ENCODE results near the gene PSORS1C1. TPM values are rescaled to one million over a fixed set of nuclear protein-coding genes. Genes with fewer than 3 reads are reported as not detected.

The PSORS1C1 gene
- total RNA-seq, 1 donor from 2014 or later: 0.93 TPM

GRCh38 chr6:31139599-31139998 is 25.0 kb downstream of the PSORS1C1 start:
- Mint-ChIP-seq H3K4me3 (no peak overlapping the region), H3K36me3 (ENCODE audit: low read depth) (peaks cover 16% of the 10 kb centered on the region), H3K9me3 (no peaks in the 10 kb centered on the region), H3K27me3 (no peaks in the 10 kb centered on the region), H3K27ac (no peak overlapping the region), H3K4me1 (peaks cover 7% of the 10 kb centered on the region)
- ChIA-PET CTCF (interaction anchor here (1.3 to 3.1 kb wide), 3 partner anchors 53 to 235 kb away, joined by 3 to 30 read pairs (median 21); no protein-coding TSS in a partner anchor), POLR2A (no interaction called here)
- ATAC-seq (ENCODE audit: low read depth): no peak
- intact Hi-C loops (cut with micrococcal nuclease): no loop called here
- no peak for TF ChIP-seq CTCF (IDR thresholded peaks at IDR 0.05)
- DNase-seq: no peak

- POLR2A ChIA-PET: no interaction called here
- ATAC-seq (ENCODE audit: low read depth) (no peak), DNase-seq (no peak)
- TF ChIP-seq CTCF (IDR thresholded peaks at IDR 0.05): no peak
- intact Hi-C loops (cut with micrococcal nuclease): no loop called here
- Mint-ChIP-seq H3K9me3 (no peaks in the 10 kb centered on the region), H3K27ac (no peak overlapping the region), H3K4me3 (no peak overlapping the region), H3K27me3 (no peaks in the 10 kb centered on the region), H3K4me1 (peaks cover 7% of the 10 kb centered on the region), H3K36me3 (ENCODE audit: low read depth) (peaks cover 26% of the 10 kb centered on the region)
- CTCF ChIA-PET: no interaction called here
Measured at GRCh38 chr6:31140643-31141042, 26.0 kb downstream of the PSORS1C1 start.

GRCh38 chr6:31142361-31142761 is 27.8 kb downstream of the PSORS1C1 start:
- DNase-seq: no peak
- H3K27ac Mint-ChIP-seq: no peak overlapping the region
- ChIA-PET CTCF (interaction anchor here (0.8 to 0.9 kb wide), 2 partner anchors 8 to 50 kb away, joined by 3 to 4 read pairs; no protein-coding TSS in a partner anchor), POLR2A (no interaction called here)
- intact Hi-C loops (cut with micrococcal nuclease): no loop called here
- H3K4me1 Mint-ChIP-seq: peaks cover 6% of the 10 kb centered on the region
- H3K4me3 Mint-ChIP-seq: no peak overlapping the region
- H3K36me3 Mint-ChIP-seq (ENCODE audit: low read depth): peaks cover 37% of the 10 kb centered on the region
- H3K27me3 Mint-ChIP-seq: no peaks in the 10 kb centered on the region
- no peaks in the 10 kb centered on the region for H3K9me3 Mint-ChIP-seq
- ATAC-seq (ENCODE audit: low read depth): no peak
- no peak for TF ChIP-seq CTCF (IDR thresholded peaks at IDR 0.05)

GRCh38 chr6:31143148-31143547 is 28.5 kb downstream of the PSORS1C1 start:
- CTCF ChIA-PET: interaction anchor here (1.0 to 1.5 kb wide), 2 partner anchors 9 to 49 kb away, joined by 3 read pairs; no protein-coding TSS in a partner anchor
- TF ChIP-seq CTCF (IDR thresholded peaks at IDR 0.05): no peak
- POLR2A ChIA-PET: no interaction called here

GRCh38 chr6:31144296-31144969 is 29.8 kb downstream of the PSORS1C1 start:
- Mint-ChIP-seq H3K9me3 (no peaks in the 10 kb centered on the region), H3K27me3 (no peaks in the 10 kb centered on the region), H3K36me3 (ENCODE audit: low read depth) (peaks cover 41% of the 10 kb centered on the region), H3K4me1 (peaks cover 3% of the 10 kb centered on the region), H3K4me3 (no peak overlapping the region), H3K27ac (no peak overlapping the region)
- POLR2A ChIA-PET: no interaction called here
- no peak for DNase-seq
- intact Hi-C loops (cut with micrococcal nuclease): no loop called here
- CTCF ChIA-PET: interaction anchor here (0.8 to 3.1 kb wide), 5 partner anchors 10 to 222 kb away, joined by 3 to 10 read pairs (median 3); no protein-coding TSS in a partner anchor
- no peak for ATAC-seq (ENCODE audit: low read depth)
- TF ChIP-seq CTCF (IDR thresholded peaks at IDR 0.05): no peak

More at GRCh38 chr6:31143148-31143547, 28.5 kb downstream of the PSORS1C1 start:
- ATAC-seq (ENCODE audit: low read depth) (no peak), DNase-seq (no peak)
- H3K4me1 Mint-ChIP-seq: peaks cover 3% of the 10 kb centered on the region
- H3K36me3 Mint-ChIP-seq (ENCODE audit: low read depth): peaks cover 37% of the 10 kb centered on the region
- no peaks in the 10 kb centered on the region for H3K9me3 Mint-ChIP-seq
- no peaks in the 10 kb centered on the region for H3K27me3 Mint-ChIP-seq
- intact Hi-C loops (cut with micrococcal nuclease): no loop called here
- H3K4me3 Mint-ChIP-seq: no peak overlapping the region
- no peak overlapping the region for H3K27ac Mint-ChIP-seq

Data from activated B cell treated with CpG ODN at 0.5 μM for 24 hours (primary cell).